Progenitor cell of endocrine pancreas (in vitro differentiated cells): ENCODE data around the gene GATD1. TPM values are rescaled to one million over a fixed set of nuclear protein-coding genes. Genes with fewer than 3 reads are reported as not detected.

Experiments used
- DNase-seq: peaks from one replicate; pipeline ENCODE4 v3.0.0; 2021; ENCODE audit warnings: low spot score; ENCODE audit not compliant: unreplicated experiment
- H3K27ac Mint-ChIP-seq: 2 replicates; pipeline ENCODE4 v1.8.0; 2021; ENCODE audit warnings: mild to moderate bottlenecking, moderate library complexity, mixed read lengths
- H3K27me3 Mint-ChIP-seq: 2 replicates; pipeline ENCODE4 v1.8.0; 2021; ENCODE audit warnings: mixed read lengths
- H3K36me3 Mint-ChIP-seq: 2 replicates; pipeline ENCODE4 v1.8.0; 2022; ENCODE audit warnings: mixed read lengths; ENCODE audit not compliant: insufficient read depth
- H3K4me1 Mint-ChIP-seq: 2 replicates; pipeline ENCODE4 v1.8.0; 2021; ENCODE audit warnings: low read depth, mixed read lengths
- H3K4me3 Mint-ChIP-seq: 2 replicates; pipeline ENCODE4 v1.8.0; 2021; ENCODE audit warnings: low read depth, mild to moderate bottlenecking, moderate library complexity, mixed read lengths
- H3K9me3 Mint-ChIP-seq: 2 replicates; pipeline ENCODE4 v1.8.0; 2021; ENCODE audit warnings: low read depth, mixed read lengths
- CTCF ChIP-seq: fragments of 200-600 bp; sonication (generic); IDR thresholded peaks from one replicate; pipeline ENCODE4 v1.5.0; 2021; ENCODE audit warnings: antibody characterized with exemption, mild to moderate bottlenecking; ENCODE audit not compliant: unreplicated experiment
- long read RNA-seq: library from polyadenylated mRNA; unstranded; transcript quantifications from one replicate; pipeline ENCODE4 v2.0.0, GENCODE V29; 2020
- total RNA-seq: library from RNA; stranded (reverse); gene quantifications from 2 replicates; pipeline ENCODE4 v1.2.1, GENCODE V29; 2021

GATD1 gene, protein sequence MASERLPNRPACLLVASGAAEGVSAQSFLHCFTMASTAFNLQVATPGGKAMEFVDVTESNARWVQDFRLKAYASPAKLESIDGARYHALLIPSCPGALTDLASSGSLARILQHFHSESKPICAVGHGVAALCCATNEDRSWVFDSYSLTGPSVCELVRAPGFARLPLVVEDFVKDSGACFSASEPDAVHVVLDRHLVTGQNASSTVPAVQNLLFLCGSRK
- 74.1 and 75.4 TPM in 2 replicates for total RNA-seq
- long read RNA-seq, partial matches to known transcripts: 2 of 3 reads
- long read RNA-seq, other reads (novel, unspliced or antisense): 1 of 3 reads

GRCh38 chr11:777288-778255 is at the start of gene GATD1:
GATD1 (minus strand) TSS chr11:777487; CDS start chr11:777462, 25 bp downstream.
- DNase-seq: peak; percentile 95
- Mint-ChIP-seq H3K9me3 (no peaks in the 10 kb centered on the region), H3K36me3 (no peaks in the 10 kb centered on the region), H3K4me1 (peaks cover 8% of the 10 kb centered on the region), H3K27me3 (no peaks in the 10 kb centered on the region), H3K27ac (peak within 1 kb of the TSS; percentile 85), H3K4me3 (peak within 1 kb of the TSS; percentile 77)
- TF ChIP-seq CTCF: no peak

- H3K36me3 Mint-ChIP-seq: peaks cover 2% of the 10 kb centered on the region
- H3K4me1 Mint-ChIP-seq: peaks cover 8% of the 10 kb centered on the region
- DNase-seq: no peak
- H3K27ac Mint-ChIP-seq: no peak overlapping the region
- TF ChIP-seq CTCF: no peak
- peak overlapping the region; percentile 73 for H3K4me3 Mint-ChIP-seq
- H3K27me3 Mint-ChIP-seq: peaks cover 30% of the 10 kb centered on the region
- no peaks in the 10 kb centered on the region for H3K9me3 Mint-ChIP-seq
Observed at GRCh38 chr11:826836-827145, 49.5 kb upstream of the GATD1 start.

GRCh38 chr11:826227-826621 is 48.9 kb upstream of the GATD1 start:
- peaks cover 24% of the 10 kb centered on the region for H3K27me3 Mint-ChIP-seq
- H3K27ac Mint-ChIP-seq: no peak overlapping the region

DNA sequence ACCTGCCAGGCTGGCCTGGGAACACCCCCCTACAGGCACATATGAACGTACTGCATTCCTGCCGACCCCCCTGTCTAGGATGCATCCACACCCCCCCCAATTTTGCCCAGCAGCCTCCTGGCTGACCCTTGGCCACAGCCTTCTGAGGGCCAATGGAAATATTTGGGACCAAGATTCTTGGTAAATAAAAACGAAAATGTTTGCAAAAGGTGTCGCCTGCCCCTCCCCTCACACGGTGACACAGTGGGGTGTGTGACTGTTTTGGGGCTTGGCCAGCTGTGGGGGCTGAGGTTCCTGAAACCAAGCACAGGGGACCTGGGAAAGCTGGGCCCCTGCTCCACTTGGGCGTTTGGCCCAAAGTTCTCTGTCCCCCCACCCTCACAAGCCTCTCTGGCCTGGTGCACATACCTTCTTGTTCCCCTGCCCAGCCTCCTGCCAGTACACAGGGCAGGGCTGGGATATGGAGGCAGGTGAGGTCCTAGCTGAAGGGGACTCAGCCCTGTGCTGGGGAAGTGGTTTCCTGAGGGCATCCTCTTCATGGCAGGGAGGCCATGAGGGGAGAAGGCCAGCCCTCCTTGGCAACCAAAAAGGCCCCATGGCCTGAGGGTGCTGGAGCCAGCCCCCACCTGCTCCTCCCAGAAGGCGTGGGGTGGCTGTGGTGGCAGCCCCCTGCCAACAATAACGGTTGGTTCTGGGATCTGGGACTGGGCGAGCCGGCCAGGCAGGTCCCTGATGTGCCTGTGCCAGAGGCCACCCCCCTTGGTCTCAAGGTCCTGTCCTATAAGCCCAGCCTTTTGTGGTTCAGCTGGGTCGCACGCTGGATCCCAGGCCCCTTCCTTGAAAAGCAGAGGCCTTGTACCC is 48.3 kb upstream of the GATD1 start:
- TF ChIP-seq CTCF: no peak
- Mint-ChIP-seq H3K4me1 (peaks cover 10% of the 10 kb centered on the region), H3K4me3 (no peak overlapping the region), H3K36me3 (peaks cover 2% of the 10 kb centered on the region), H3K9me3 (no peaks in the 10 kb centered on the region), H3K27me3 (peaks cover 22% of the 10 kb centered on the region), H3K27ac (no peak overlapping the region)
- no peak for DNase-seq

More at GRCh38 chr11:826227-826621, 48.9 kb upstream of the GATD1 start:
- Mint-ChIP-seq H3K4me1 (peaks cover 8% of the 10 kb centered on the region), H3K4me3 (peak overlapping the region; percentile 73), H3K9me3 (no peaks in the 10 kb centered on the region), H3K36me3 (peaks cover 2% of the 10 kb centered on the region)
- TF ChIP-seq CTCF: no peak
- DNase-seq: no peak

DNA sequence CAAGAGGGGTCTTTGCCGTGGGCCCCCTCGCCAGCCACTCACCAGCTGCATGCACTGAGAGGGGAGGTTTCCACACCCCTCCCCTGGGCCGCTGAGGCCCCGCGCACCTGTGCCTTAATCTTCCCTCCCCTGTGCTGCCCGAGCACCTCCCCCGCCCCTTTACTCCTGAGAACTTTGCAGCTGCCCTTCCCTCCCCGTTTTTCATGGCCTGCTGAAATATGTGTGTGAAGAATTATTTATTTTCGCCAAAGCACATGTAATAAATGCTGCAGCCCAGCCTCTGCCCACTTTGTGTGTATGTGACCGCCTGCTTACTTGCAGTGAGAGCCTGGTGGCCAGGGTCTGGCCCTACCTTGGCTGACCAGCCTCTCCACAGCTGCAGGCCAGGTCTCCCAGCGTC is 47.7 kb upstream of the GATD1 start:
- no peak for TF ChIP-seq CTCF
- H3K27me3 Mint-ChIP-seq: peaks cover 22% of the 10 kb centered on the region
- no peak overlapping the region for H3K4me3 Mint-ChIP-seq
- no peaks in the 10 kb centered on the region for H3K9me3 Mint-ChIP-seq
- DNase-seq: no peak
- no peak overlapping the region for H3K27ac Mint-ChIP-seq
- peaks cover 2% of the 10 kb centered on the region for H3K36me3 Mint-ChIP-seq
- peaks cover 10% of the 10 kb centered on the region for H3K4me1 Mint-ChIP-seq
